Mesothelial cell of epicardium (in vitro differentiated cells): Measurements from ENCODE around the gene CSF1R. TPM values are rescaled to one million over a fixed set of nuclear protein-coding genes. Genes with fewer than 3 reads are reported as not detected.

Experiments used
- DNase-seq, 2 experiments: peaks; one replicate each; pipeline ENCODE4 v3.0.0; 2021; ENCODE audit warnings: low spot score in 2 of 2; ENCODE audit not compliant: unreplicated experiment in 2 of 2
- H3K27ac Mint-ChIP-seq: 2 replicates; pipeline ENCODE4 v1.8.0; 2021; ENCODE audit warnings: mixed read lengths
- H3K27me3 Mint-ChIP-seq: 2 replicates; pipeline ENCODE4 v1.8.0; 2021; ENCODE audit warnings: low read depth, mixed read lengths
- H3K36me3 Mint-ChIP-seq: 2 replicates; pipeline ENCODE4 v1.8.0; 2021; ENCODE audit warnings: mixed read lengths
- H3K4me1 Mint-ChIP-seq: 2 replicates; pipeline ENCODE4 v1.8.0; 2021; ENCODE audit warnings: mixed read lengths
- H3K4me3 Mint-ChIP-seq: 2 replicates; pipeline ENCODE4 v1.8.0; 2021; ENCODE audit warnings: mild to moderate bottlenecking, moderate library complexity, mixed read lengths
- H3K9me3 Mint-ChIP-seq: 2 replicates; pipeline ENCODE4 v1.8.0; 2021; ENCODE audit warnings: mixed read lengths
- CTCF ChIP-seq: fragments of 200-600 bp; sonication (generic); IDR thresholded peaks from one replicate; pipeline ENCODE4 v1.5.0; 2021; ENCODE audit warnings: antibody characterized with exemption; ENCODE audit not compliant: unreplicated experiment
- total RNA-seq: library from RNA; stranded (reverse); gene quantifications from 3 replicates; pipeline ENCODE4 v1.2.1, GENCODE V29; 2021

Gene CSF1R
- total RNA-seq, 1 donor from 2014 or later: 0.18 TPM

- Mint-ChIP-seq H3K27ac (no peak overlapping the region), H3K36me3 (no peaks in the 10 kb centered on the region), H3K9me3 (no peaks in the 10 kb centered on the region), H3K27me3 (no peaks in the 10 kb centered on the region), H3K4me1 (peaks cover 43% of the 10 kb centered on the region), H3K4me3 (no peak overlapping the region)
- DNase-seq: no peak
- TF ChIP-seq CTCF: no peak
Observed at GRCh38 chr5:150109921-150110320, 23.6 kb upstream of the CSF1R start.

- no peaks in the 10 kb centered on the region for H3K27me3 Mint-ChIP-seq
- no peaks in the 10 kb centered on the region for H3K36me3 Mint-ChIP-seq
- H3K9me3 Mint-ChIP-seq: no peaks in the 10 kb centered on the region
- peak overlapping the region; percentile 2 for H3K27ac Mint-ChIP-seq
- TF ChIP-seq CTCF: no peak
- no peak overlapping the region for H3K4me3 Mint-ChIP-seq
- H3K4me1 Mint-ChIP-seq: peaks cover 43% of the 10 kb centered on the region
- DNase-seq: no peak
Observed at GRCh38 chr5:150108711-150109514, 22.6 kb upstream of the CSF1R start.

DNA sequence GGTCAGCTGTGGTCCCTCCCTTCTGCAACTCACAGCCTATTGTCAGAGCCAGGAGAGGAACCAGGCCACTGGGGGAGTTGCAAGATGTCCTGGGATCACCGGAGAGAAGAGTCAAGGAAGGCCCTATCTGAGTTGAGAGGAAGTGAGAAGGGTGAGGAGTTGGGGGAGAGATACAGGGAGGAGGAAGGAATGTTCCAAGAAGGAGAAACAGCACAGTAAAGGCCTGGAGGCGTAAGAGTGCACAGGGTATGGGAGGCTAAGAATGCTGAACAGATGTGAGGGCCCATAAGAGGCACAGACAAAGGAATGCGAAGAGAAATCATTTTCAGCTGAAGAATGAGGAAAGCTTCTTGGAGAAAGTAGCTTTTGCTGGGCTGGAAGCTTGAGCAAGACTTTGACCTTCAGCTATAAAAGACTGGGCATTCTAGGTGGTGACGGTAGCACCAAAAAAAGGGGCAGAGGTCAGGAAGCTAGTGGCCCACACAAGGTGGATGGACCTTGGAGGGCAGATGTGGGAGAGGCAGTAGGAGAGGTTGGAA, 21.6 kb upstream of the CSF1R start:
- TF ChIP-seq CTCF: no peak
- H3K27ac Mint-ChIP-seq: peak overlapping the region; percentile 94
- no peaks in the 10 kb centered on the region for H3K27me3 Mint-ChIP-seq
- H3K9me3 Mint-ChIP-seq: no peaks in the 10 kb centered on the region
- no peak for DNase-seq
- H3K36me3 Mint-ChIP-seq: no peaks in the 10 kb centered on the region
- no peak overlapping the region for H3K4me3 Mint-ChIP-seq
- H3K4me1 Mint-ChIP-seq: peaks cover 37% of the 10 kb centered on the region

DNA sequence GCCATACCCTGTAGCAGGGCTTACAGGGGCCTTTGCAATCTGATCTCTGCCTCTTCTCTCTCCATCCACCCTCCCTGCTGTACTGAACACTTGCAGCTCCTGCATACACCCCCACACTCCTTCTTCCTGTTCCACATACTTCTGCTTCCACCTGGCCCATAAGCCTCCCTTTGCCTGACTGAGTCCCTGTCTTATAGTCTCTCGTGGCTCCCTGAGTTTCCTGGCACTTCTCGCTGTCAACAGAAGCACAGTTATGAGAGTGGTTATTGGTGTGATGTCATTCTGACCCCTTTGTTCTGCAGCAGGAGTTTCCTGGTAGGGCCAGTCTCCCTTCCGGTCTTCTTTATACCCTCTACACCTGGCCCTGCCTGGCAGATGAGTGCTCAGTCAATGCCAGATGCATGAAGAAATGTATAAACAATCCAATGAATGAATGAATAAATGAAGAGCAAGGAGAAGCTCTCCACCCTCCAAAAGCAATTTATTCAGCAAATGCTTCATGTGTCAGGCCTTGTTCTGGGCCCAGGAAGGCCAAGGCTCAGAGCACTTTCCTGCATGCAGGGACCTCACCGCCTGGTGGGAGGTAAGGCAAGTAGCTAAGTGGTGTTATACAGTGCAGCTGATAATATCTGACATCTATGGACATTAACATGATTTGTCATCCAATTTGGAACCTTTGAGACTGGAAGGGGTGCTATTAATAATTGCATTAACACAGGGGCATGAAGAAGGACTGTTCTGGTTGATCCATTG, 20.5 kb upstream of the CSF1R start:
- H3K4me1 Mint-ChIP-seq: peaks cover 29% of the 10 kb centered on the region
- H3K9me3 Mint-ChIP-seq: no peaks in the 10 kb centered on the region
- DNase-seq: no peak
- H3K36me3 Mint-ChIP-seq: no peaks in the 10 kb centered on the region
- no peaks in the 10 kb centered on the region for H3K27me3 Mint-ChIP-seq
- H3K27ac Mint-ChIP-seq: peak overlapping the region; percentile 24
- TF ChIP-seq CTCF: no peak
- no peak overlapping the region for H3K4me3 Mint-ChIP-seq

GRCh38 chr5:150105928-150106615, 19.7 kb upstream of the CSF1R start:
- TF ChIP-seq CTCF: no peak
- Mint-ChIP-seq H3K4me1 (peaks cover 24% of the 10 kb centered on the region), H3K9me3 (no peaks in the 10 kb centered on the region), H3K4me3 (no peak overlapping the region), H3K27ac (peak overlapping the region; percentile 24), H3K36me3 (no peaks in the 10 kb centered on the region), H3K27me3 (no peaks in the 10 kb centered on the region)
- no peak for DNase-seq
